HepG2 (cell line): ENCODE data around the gene ATXN7L3B. TPM values are rescaled to one million over a fixed set of nuclear protein-coding genes. Genes with fewer than 3 reads are reported as not detected.

Experiments used
- ATAC-seq: fragments of 200-7000 bp; cut with Tn5 transposase; 3 replicates; pipeline ENCODE4 v1.9.1; 2020; ENCODE audit warnings: mild to moderate bottlenecking, moderate library complexity
- BruUV-seq: library from RNA; stranded (reverse); fragments of 400-500 nt; replicated peaks from 2 replicates; lab custom pipeline; 2021; lab: Mats Ljungman, UMichigan
- CTCF ChIA-PET: fragments of 300-600 bp; formaldehyde crosslinking; extraction: SDS; loops from one replicate; lab custom pipeline; 2021; ENCODE audit warnings: low total read pairs, inconsistent platforms, low intra/inter-chr PET ratio; lab: Yijun Ruan, JAX
- POLR2A ChIA-PET: fragments of 350-600 bp; sonication (Branson Sonifier 250); formaldehyde crosslinking; loops from one replicate; lab custom pipeline; 2020; ENCODE audit warnings: antibody characterized with exemption, inconsistent platforms; lab: Yijun Ruan, JAX
- DNase-seq: peaks from one replicate; pipeline ENCODE4 v3.0.0-alpha.2; 2015; ENCODE audit warnings: low spot score
- FAIRE-seq: peaks from 3 replicates; lab custom pipeline; 2011; peaks lifted over from hg19 to GRCh38; lab: Jason Lieb, UNC
- H2AFZ ChIP-seq: one replicate; pipeline ENCODE4 v1.6.1; 2011; ENCODE audit warnings: low read length, inconsistent platforms
- H3K27ac ChIP-seq: fragments of 300-600 bp; 3 replicates; pipeline ENCODE4 v1.8.0; 2011; ENCODE audit warnings: mixed run types, mild to moderate bottlenecking, mixed read lengths, low read length, inconsistent platforms; ENCODE audit not compliant: insufficient read depth; ENCODE audit errors: extremely low read length
- H3K27me3 ChIP-seq, 2 experiments: fragments of 200-600 bp in 1 of 2; 2 replicates in 1 of 2; 3 replicates in 1 of 2; pipeline versions ENCODE4 v1.6.0 to v1.8.0; 2011; ENCODE audit warnings: low read length in 2 of 2, mild to moderate bottlenecking in 2 of 2, moderate library complexity in 2 of 2, inconsistent platforms in 1 of 2; ENCODE audit not compliant: insufficient read depth in 2 of 2, control insufficient read depth in 1 of 2
- H3K36me3 ChIP-seq, 2 experiments: fragments of 200-600 bp in 1 of 2; replicated peaks in 1 of 2; 2 replicates in 1 of 2; 3 replicates in 1 of 2; pipeline versions ENCODE4 v1.5.1 to v1.8.0; 2011; ENCODE audit warnings: low read length in 2 of 2, inconsistent platforms in 1 of 2; ENCODE audit not compliant: insufficient read depth in 2 of 2, control insufficient read depth in 1 of 2
- H3K4me1 ChIP-seq: 2 replicates; pipeline ENCODE4 v1.5.1; 2012; ENCODE audit warnings: low read length, inconsistent platforms; ENCODE audit not compliant: insufficient read depth
- H3K4me2 ChIP-seq: 2 replicates; pipeline ENCODE4 v1.6.0; 2011; ENCODE audit warnings: low read depth, low read length, inconsistent platforms
- H3K4me3 ChIP-seq, 3 experiments: fragments of 200-600 bp in 1 of 3; sonication (generic), shearing (Covaris generic) in 1 of 3; replicated peaks in 1 of 3; 2 replicates each; pipeline ENCODE4 v1.5.1; 2011 to 2016; ENCODE audit warnings: low read length in 3 of 3, inconsistent platforms in 2 of 3, low read depth in 2 of 3, mild to moderate bottlenecking in 2 of 3, control low read depth in 1 of 3, mixed read lengths in 1 of 3; ENCODE audit not compliant: insufficient read depth in 1 of 3
- H3K79me2 ChIP-seq: one replicate; pipeline ENCODE4 v1.6.1; 2011; ENCODE audit warnings: low read length, inconsistent platforms; ENCODE audit not compliant: insufficient read depth
- H3K9ac ChIP-seq: 2 replicates; pipeline ENCODE4 v1.6.0; 2011; ENCODE audit warnings: mild to moderate bottlenecking, low read depth, low read length, inconsistent platforms; ENCODE audit not compliant: insufficient read depth
- H3K9me3 ChIP-seq: 2 replicates; pipeline ENCODE4 v1.5.1; 2012; ENCODE audit warnings: mild to moderate bottlenecking, low read length
- H4K20me1 ChIP-seq: 2 replicates; pipeline ENCODE4 v1.6.0; 2011; ENCODE audit warnings: inconsistent platforms, mild to moderate bottlenecking, low read length, moderate library complexity; ENCODE audit not compliant: insufficient read depth
- IKZF4 ChIP-seq: sonication (generic); formaldehyde crosslinking; IDR thresholded peaks from 2 replicates; pipeline ENCODE4 v1.5.1; 2020; ENCODE audit warnings: borderline replicate concordance, mild to moderate bottlenecking, low read depth, missing genetic modification reagents; ENCODE audit errors: not compliant biosample characterization
- KLF11 ChIP-seq: IDR thresholded peaks from 2 replicates; pipeline ENCODE4 v1.6.1; 2016; ENCODE audit warnings: missing compliant biosample characterization
- MEF2D ChIP-seq: sonication (generic); formaldehyde crosslinking; IDR thresholded peaks from 2 replicates; pipeline ENCODE4 v1.5.1; 2020; ENCODE audit warnings: mild to moderate bottlenecking, missing genetic modification reagents
- MLX ChIP-seq: IDR thresholded peaks from 2 replicates; pipeline ENCODE4 v1.6.1; 2016
- MTF2 ChIP-seq: sonication (generic); formaldehyde crosslinking; IDR thresholded peaks from 2 replicates; pipeline ENCODE4 v1.5.0; 2020; ENCODE audit warnings: missing genetic modification reagents, borderline replicate concordance
- MZF1 ChIP-seq: sonication (generic); formaldehyde crosslinking; IDR thresholded peaks from 2 replicates; pipeline ENCODE4 v1.8.1; 2023; ENCODE audit warnings: mild to moderate bottlenecking, missing genetic modification reagents, borderline replicate concordance
- NFE2 ChIP-seq: sonication (generic); formaldehyde crosslinking; IDR thresholded peaks from 2 replicates; pipeline ENCODE4 v1.4.0; 2020; ENCODE audit warnings: missing genetic modification reagents
- PCBP1 ChIP-seq: fragments of 200-400 bp; formaldehyde crosslinking; IDR thresholded peaks from 2 replicates; pipeline ENCODE4 v1.6.1; 2017; ENCODE audit warnings: mild to moderate bottlenecking, low read depth, low read length, borderline replicate concordance
- RARA ChIP-seq: IDR thresholded peaks from 2 replicates; pipeline ENCODE4 v1.6.1; 2016; ENCODE audit warnings: missing genetic modification reagents, missing compliant biosample characterization
- RELA ChIP-seq: sonication (generic); formaldehyde crosslinking; IDR thresholded peaks from 2 replicates; pipeline ENCODE4 v1.4.0; 2020; ENCODE audit warnings: missing genetic modification reagents
- SETDB1 ChIP-seq: sonication (generic); formaldehyde crosslinking; IDR thresholded peaks from 2 replicates; pipeline ENCODE4 v1.5.1; 2020; ENCODE audit warnings: missing genetic modification reagents, mild to moderate bottlenecking, borderline replicate concordance
- TRIM24 ChIP-seq: sonication (generic); formaldehyde crosslinking; IDR thresholded peaks from 2 replicates; pipeline ENCODE4 v1.8.0; 2022; ENCODE audit warnings: mild to moderate bottlenecking, missing genetic modification reagents
- ZNF251 ChIP-seq: sonication (generic); formaldehyde crosslinking; IDR thresholded peaks from 2 replicates; pipeline ENCODE4 v1.9.0; 2021; ENCODE audit warnings: mild to moderate bottlenecking, missing genetic modification reagents
- whole genome bisulfite sequencing: methylation state at CpG from one replicate; pipeline ENCODE4 v1.1.6; 2017; ENCODE audit warnings: low lambda C conversion rate; 5-methylcytosine and 5-hydroxymethylcytosine counted together
- in situ Hi-C: cut with HindIII; loops from 2 replicates; pipeline ENCODE4 v1.10.0; 2017; ENCODE audit warnings: low pct_unique_long_range_greater_than_20kb; ENCODE audit not compliant: extremely low pct_ligation_motif_present
- intact Hi-C: fragments of 100-400 bp; cut with micrococcal nuclease; formaldehyde crosslinking; loops from one replicate; pipeline ENCODE4 v1.10.0; 2022; ENCODE audit not compliant: unreplicated experiment
- polyA plus RNA-seq, 8 experiments: library from polyadenylated mRNA; depleted of rRNA in 3 of 8; stranded (reverse) in 7 of 8; unstranded in 1 of 8; fragments of >200 nt; fragmentation: Illumina TruSeq in 4 of 8; extraction: Trizol in 4 of 8; gene quantifications; 2 replicates each; pipeline versions ENCODE4 v1.2.1 to v1.2.3, GENCODE V29; 2011 to 2016; ENCODE audit warnings: low read depth in 4 of 8, missing spikeins in 1 of 8, mixed read lengths in 1 of 8; ENCODE audit not compliant: insufficient read depth in 1 of 8
- total RNA-seq, 5 experiments: library from RNA; depleted of rRNA; stranded (reverse); fragments of >200 nt; fragmentation: Illumina TruSeq; extraction: Trizol; gene quantifications; 2 replicates each; pipeline ENCODE4 v1.2.3, GENCODE V29; 2016; ENCODE audit warnings: low read depth in 1 of 5

The ATXN7L3B gene
- total and polyA plus RNA-seq, 2 of the 13 experiments (the other 11 are each of a cell fraction or from before 2014, with no cell fraction given) = 20.1 to 23.8 TPM

GRCh38 chr12:74490390-74491064 lies 47.1 kb upstream of the ATXN7L3B start:
- ATAC-seq (no peak), FAIRE-seq (no peak), DNase-seq (no peak)
- no peak overlapping the region for H3K9ac ChIP-seq
- no peak overlapping the region for H2AFZ ChIP-seq
- ChIA-PET CTCF (no interaction called here), POLR2A (no interaction called here)
- intact Hi-C loops (no loop called here), in situ Hi-C loops (no loop called here)
- no TSS peak for BruUV-seq
- H3K4me1 ChIP-seq = no peaks in the 10 kb centered on the region
- H3K27me3 ChIP-seq = no peaks in the 10 kb centered on the region; a peak in 1 of 5 replicates
- no peak overlapping the region for H3K4me2 ChIP-seq
- no peaks in the 10 kb centered on the region for H4K20me1 ChIP-seq
- H3K4me3 ChIP-seq = no peak overlapping the region
- H3K9me3 ChIP-seq = no peaks in the 10 kb centered on the region
- no peak overlapping the region for H3K27ac ChIP-seq
- H3K36me3 ChIP-seq = no peaks in the 10 kb centered on the region
- H3K79me2 ChIP-seq = no peaks in the 10 kb centered on the region
- TF ChIP-seq KLF11 (CRISPR knock-in tag) (no peak), IKZF4 (CRISPR knock-in tag) (no peak), ZNF251 (CRISPR knock-in tag) (no peak), MLX (CRISPR knock-in tag) (no peak), MZF1 (CRISPR knock-in tag) (no peak), RARA (CRISPR knock-in tag) (no peak), RELA (no peak), SETDB1 (CRISPR knock-in tag) (no peak), PCBP1 (no peak), TRIM24 (CRISPR knock-in tag) (no peak), MTF2 (CRISPR knock-in tag) (no peak), NFE2 (CRISPR knock-in tag) (no peak), MEF2D (CRISPR knock-in tag) (no peak)
- 8% methylated on average over 3 of the region's 3 CpGs for WGBS
